Body of pancreas (tissue), 4 donors: ENCODE results near the gene NOTUM. TPM values are rescaled to one million over a fixed set of nuclear protein-coding genes. Genes with fewer than 3 reads are reported as not detected.
A peak's percentile ranks its signal among the peaks of the same experiment; 100 is the strongest.
"Not testable (repeated sequence)": the region's sequence is repeated elsewhere in the genome, so short reads cannot be mapped to it uniquely, and the experiment has no call there.

Experiments used
- ATAC-seq: fragments of 150-250 bp; one replicate; pipeline ENCODE4 v1.9.1; 2016
- DNase-seq, 4 donors: peaks; one replicate each; pipeline ENCODE4 v3.0.0-alpha.2; 2019
- H3K27ac ChIP-seq, 4 donors: fragments of 200-600 bp; sonication (generic); 1 replicate in 3 of 4; 2 replicates in 1 of 4; pipeline versions ENCODE4 v1.5.1 to v1.6.1; 2016 to 2019; ENCODE audit warnings: mild to moderate bottlenecking in 1 of 4, mixed read lengths in 1 of 4, moderate library complexity in 1 of 4
- H3K27me3 ChIP-seq, 2 donors: fragments of 200-600 bp; sonication (generic); one replicate each; pipeline ENCODE4 v1.6.0; 2016; ENCODE audit warnings: mild to moderate bottlenecking in 1 of 2
- H3K36me3 ChIP-seq, 2 donors: fragments of 200-600 bp; sonication (generic); replicated peaks in 1 of 2; 2 replicates each; pipeline ENCODE4 v1.5.1; 2016; ENCODE audit warnings: low read depth in 2 of 2; ENCODE audit not compliant: insufficient read depth in 1 of 2
- H3K4me1 ChIP-seq: fragments of 200-600 bp; sonication (generic); one replicate; pipeline ENCODE4 v1.6.0; 2016
- H3K4me3 ChIP-seq, 2 donors: fragments of 200-600 bp; sonication (generic); 1 replicate in 1 of 2; 2 replicates in 1 of 2; pipeline ENCODE4 v1.5.1; 2016 to 2019
- H3K9me3 ChIP-seq, 3 donors: fragments of 200-600 bp; sonication (generic); 1 replicate in 2 of 3; 2 replicates in 1 of 3; pipeline ENCODE4 v1.5.1; 2016
- CTCF ChIP-seq, 7 experiments: fragments of 450-650 bp in 4 of 7; fragments of 200-600 bp in 3 of 7; sonication (generic) in 3 of 7; IDR thresholded peaks; one replicate each; pipeline ENCODE4 v1.5.1; 2016 to 2019; ENCODE audit warnings: antibody characterized with exemption in 7 of 7
- POLR2A ChIP-seq, 3 donors: fragments of 450-650 bp; IDR thresholded peaks; one replicate each; pipeline ENCODE4 v1.6.1; 2016; ENCODE audit warnings: antibody characterized with exemption in 3 of 3, mild to moderate bottlenecking in 2 of 3
- WGBS, 2 donors: methylation state at CpG; one replicate each; pipeline ENCODE4 v1.1.5; 2017; 5-methylcytosine and 5-hydroxymethylcytosine counted together
- intact Hi-C: fragments of 100-400 bp; cut with DNase I; formaldehyde crosslinking; loops from one replicate; pipeline ENCODE4 v1.15.1; 2023
- total RNA-seq, 2 donors: library from RNA; depleted of rRNA; stranded (reverse); fragments of >200 nt; gene quantifications; one replicate each; pipeline ENCODE4 v1.1.0, GENCODE V29; 2016

Gene NOTUM
- total RNA-seq, 2 donors from 2014 or later = 0.33 TPM; not detected in 1

- H3K4me1 ChIP-seq = peaks cover 36% of the 10 kb centered on the region
- DNase-seq (no peak), ATAC-seq (no peak)
- H3K9me3 ChIP-seq = no peaks in the 10 kb centered on the region
- 67 to 73% methylated on average over 11 to 15 of the region's 15 CpGs for WGBS, 2 donors
- peak overlapping the region in 3 of 4 donors; percentile 42 to 79 (median 72) for H3K27ac ChIP-seq
- H3K36me3 ChIP-seq = peaks cover 4 to 6% of the 10 kb centered on the region in 2 donors
- H3K4me3 ChIP-seq = no peak overlapping the region
- no peaks in the 10 kb centered on the region for H3K27me3 ChIP-seq
- TF ChIP-seq CTCF (IDR thresholded peaks at IDR 0.05) (no peak), POLR2A (IDR thresholded peaks at IDR 0.05) (no peak)
- intact Hi-C loops = no loop called here
These were observed 42.0 kb downstream of the NOTUM start for GRCh38 chr17:81918832-81919545.

GRCh38 chr17:81918333-81918669, 42.7 kb downstream of the NOTUM start:
- Histone ChIP-seq H3K27ac (peak overlapping the region; percentile 29 to 79 (median 57)), H3K4me1 (peaks cover 29% of the 10 kb centered on the region)
- DNase-seq, H3K36me3 ChIP-seq, H3K9me3 ChIP-seq, H3K4me3 ChIP-seq, intact Hi-C loops, H3K27me3 ChIP-seq: not testable (repeated sequence)
- peak; percentile 20 for ATAC-seq
- 20 to 29% methylated on average over 9 of the region's 9 CpGs for WGBS, 2 donors

- Histone ChIP-seq H3K36me3 (peaks cover 6 to 10% of the 10 kb centered on the region in 2 donors), H3K4me3 (peak within 1 kb of the TSS; percentile 55 to 69), H3K4me1 (peaks cover 24% of the 10 kb centered on the region), H3K27me3 (no peaks in the 10 kb centered on the region), H3K27ac (peak within 1 kb of the TSS; percentile 39 to 79 (median 70)), H3K9me3 (no peaks in the 10 kb centered on the region)
- DNase-seq = peak; percentile 74 to 80 (median 77)
- TF ChIP-seq CTCF (IDR thresholded peaks at IDR 0.05) = no peak
- peak; percentile 43 to 56 (median 47) for TF ChIP-seq POLR2A (IDR thresholded peaks at IDR 0.05)
- intact Hi-C loops = no loop called here
- peak; percentile 89 for ATAC-seq
- 0 to 2% methylated on average over 23 to 90 of the region's 94 CpGs for WGBS, 2 donors
These were observed 43.2 kb downstream of the NOTUM start, which contains the start of gene SIRT7 for GRCh38 chr17:81917565-81918332. SIRT7 (minus strand) TSS chr17:81918176; CDS start chr17:81918131, 45 bp downstream.

GRCh38 chr17:81916234-81917001, 44.6 kb downstream of the NOTUM start:
- Histone ChIP-seq H3K36me3 (peaks cover 6 to 13% of the 10 kb centered on the region in 2 donors), H3K9me3 (no peaks in the 10 kb centered on the region), H3K27me3 (no peaks in the 10 kb centered on the region), H3K4me1 (peaks cover 29% of the 10 kb centered on the region), H3K4me3 (no peak overlapping the region), H3K27ac (no peak overlapping the region)
- 71 to 73% methylated on average over 21 of the region's 21 CpGs for WGBS, 2 donors
- intact Hi-C loops = no loop called here
- TF ChIP-seq POLR2A (IDR thresholded peaks at IDR 0.05) (no peak), CTCF (IDR thresholded peaks at IDR 0.05) (no peak)
- ATAC-seq (no peak), DNase-seq (no peak)

GRCh38 chr17:81915331-81915730, 45.7 kb downstream of the NOTUM start:
- ATAC-seq = no peak
- TF ChIP-seq CTCF (IDR thresholded peaks at IDR 0.05) (no peak), POLR2A (IDR thresholded peaks at IDR 0.05) (no peak)
- H3K9me3 ChIP-seq = no peaks in the 10 kb centered on the region
- whole genome bisulfite sequencing, 2 donors = 81 to 82% methylated on average over 10 to 11 of the region's 12 CpGs
- H3K4me3 ChIP-seq = no peak overlapping the region
- peaks cover 6 to 13% of the 10 kb centered on the region in 2 donors for H3K36me3 ChIP-seq
- no peak for DNase-seq
- no peaks in the 10 kb centered on the region for H3K27me3 ChIP-seq
- no peak overlapping the region for H3K27ac ChIP-seq
- peaks cover 34% of the 10 kb centered on the region for H3K4me1 ChIP-seq
- intact Hi-C loops = no loop called here
